Germinal center (tissue), 1 donor: ENCODE data around the gene P2RY8.
A peak's percentile ranks its signal among the peaks of the same experiment; 100 is the strongest.
"Not testable (repeated sequence)": the region's sequence is repeated elsewhere in the genome, so short reads cannot be mapped to it uniquely, and the experiment has no call there.

Experiments
- DNase-seq: peaks from one replicate; pipeline ENCODE4 v3.0.0; 2012; ENCODE audit warnings: mixed read lengths, low spot score

Gene P2RY8

GRCh38 chrX:1464041-1464970, 72.7 kb downstream of the P2RY8 start:
- no peak for DNase-seq

GRCh38 chrX:1463581-1463980, 73.4 kb downstream of the P2RY8 start:
- no peak for DNase-seq

GRCh38 chrX:1462596-1463251, 74.3 kb downstream of the P2RY8 start:
- no peak for DNase-seq

GRCh38 chrX:1462110-1462509, 74.9 kb downstream of the P2RY8 start:
- DNase-seq = no peak

- no peak for DNase-seq
These were observed 81.1 kb downstream of the P2RY8 start for GRCh38 chrX:1455948-1456280.

- DNase-seq = peak; percentile 80
These were observed 82.8 kb downstream of the P2RY8 start for GRCh38 chrX:1453951-1454785.

GRCh38 chrX:1453395-1453783, 83.6 kb downstream of the P2RY8 start:
- no peak for DNase-seq

GRCh38 chrX:1452516-1453394, 84.2 kb downstream of the P2RY8 start, which contains the start of gene ASMTL:
TSS of gene ASMTL (minus strand) at chrX:1452909. CDS start at chrX:1452840, 69 bp downstream.
- peak; percentile 97 for DNase-seq

- no peak for DNase-seq
These were observed 85.1 kb downstream of the P2RY8 start for GRCh38 chrX:1451661-1452515.

- DNase-seq = no peak
These were observed 85.7 kb downstream of the P2RY8 start for GRCh38 chrX:1451251-1451660.

- no peak for DNase-seq
These were observed 86.4 kb downstream of the P2RY8 start for GRCh38 chrX:1450361-1451161.

- DNase-seq = no peak
These were observed 87.2 kb downstream of the P2RY8 start for GRCh38 chrX:1449823-1450149.

- DNase-seq = no peak
These were observed 87.8 kb downstream of the P2RY8 start for GRCh38 chrX:1449036-1449822.

- not testable (repeated sequence) for DNase-seq
These were observed 88.4 kb downstream of the P2RY8 start for GRCh38 chrX:1448573-1449001.

GRCh38 chrX:1447969-1448572, 88.9 kb downstream of the P2RY8 start:
- DNase-seq = not testable (repeated sequence)

GRCh38 chrX:1446984-1447968, 89.7 kb downstream of the P2RY8 start:
- DNase-seq = peak; percentile 38
